SK-N-SH (cell line): ENCODE measurements around the gene USP8.

Experiments used
- EP300 ChIP-seq, 2 experiments: IDR thresholded peaks; 2 replicates each; pipeline versions ENCODE4 v1.4.0 to v1.6.1; 2012; ENCODE audit warnings: borderline replicate concordance in 1 of 2, low read depth in 1 of 2, low read length in 1 of 2
- FOXM1 ChIP-seq: IDR thresholded peaks from 2 replicates; pipeline ENCODE4 v1.4.0; 2012; ENCODE audit warnings: low read depth, mild to moderate bottlenecking
- NRF1 ChIP-seq: IDR thresholded peaks from 2 replicates; pipeline ENCODE4 v1.6.1; 2012; ENCODE audit warnings: low read depth, mild to moderate bottlenecking, low read length
- RAD21 ChIP-seq: IDR thresholded peaks from 2 replicates; pipeline ENCODE4 v1.6.1; 2012; ENCODE audit warnings: mild to moderate bottlenecking, low read length
- SIN3A ChIP-seq: IDR thresholded peaks from 2 replicates; pipeline ENCODE4 v1.6.1; 2012; ENCODE audit warnings: low read depth, mild to moderate bottlenecking, low read length, moderate library complexity, borderline replicate concordance
- SMC3 ChIP-seq: IDR thresholded peaks from 2 replicates; pipeline ENCODE4 v1.6.1; 2012; ENCODE audit warnings: low read depth, low read length, improper control_type of control experiment
- TEAD4 ChIP-seq: IDR thresholded peaks from 2 replicates; pipeline ENCODE4 v1.4.0; 2012; ENCODE audit warnings: mild to moderate bottlenecking, borderline replicate concordance; ENCODE audit not compliant: insufficient read depth
- YY1 ChIP-seq: IDR thresholded peaks from 2 replicates; pipeline ENCODE4 v1.4.0; 2012; ENCODE audit warnings: low read depth, mild to moderate bottlenecking
- TF ChIP-seq, protein P1 (sequence below): fragments of 200-600 bp; sonication (generic); IDR thresholded peaks from 2 replicates; pipeline ENCODE4 v1.6.1; 2017; ENCODE audit warnings: antibody characterized with exemption, mild to moderate bottlenecking, moderate library complexity
- TF ChIP-seq, protein P2 (sequence below): IDR thresholded peaks from 2 replicates; pipeline ENCODE4 v1.6.1; 2012; ENCODE audit warnings: mild to moderate bottlenecking, low read depth, low read length, moderate library complexity

DNA sequence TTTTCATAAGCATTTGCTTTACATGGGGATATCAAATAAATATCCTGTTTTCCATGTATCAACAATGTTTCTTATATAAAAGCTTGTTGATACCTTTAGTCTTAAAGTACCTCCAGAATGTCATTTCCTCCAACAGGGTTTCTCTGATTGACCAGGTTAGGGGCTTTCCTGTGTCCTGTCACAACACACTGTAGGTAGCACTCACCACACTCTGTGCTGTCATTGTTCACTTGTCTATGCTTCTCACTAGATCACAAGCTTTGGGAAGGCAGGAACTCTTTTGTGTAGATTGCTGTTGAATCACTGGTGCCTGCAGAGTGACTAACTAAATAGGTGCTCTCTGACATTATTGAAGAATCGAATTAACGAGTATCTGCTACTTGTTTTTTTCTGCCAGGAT is 72.5 kb downstream of the USP8 start:
- TF ChIP-seq, protein P1, sequence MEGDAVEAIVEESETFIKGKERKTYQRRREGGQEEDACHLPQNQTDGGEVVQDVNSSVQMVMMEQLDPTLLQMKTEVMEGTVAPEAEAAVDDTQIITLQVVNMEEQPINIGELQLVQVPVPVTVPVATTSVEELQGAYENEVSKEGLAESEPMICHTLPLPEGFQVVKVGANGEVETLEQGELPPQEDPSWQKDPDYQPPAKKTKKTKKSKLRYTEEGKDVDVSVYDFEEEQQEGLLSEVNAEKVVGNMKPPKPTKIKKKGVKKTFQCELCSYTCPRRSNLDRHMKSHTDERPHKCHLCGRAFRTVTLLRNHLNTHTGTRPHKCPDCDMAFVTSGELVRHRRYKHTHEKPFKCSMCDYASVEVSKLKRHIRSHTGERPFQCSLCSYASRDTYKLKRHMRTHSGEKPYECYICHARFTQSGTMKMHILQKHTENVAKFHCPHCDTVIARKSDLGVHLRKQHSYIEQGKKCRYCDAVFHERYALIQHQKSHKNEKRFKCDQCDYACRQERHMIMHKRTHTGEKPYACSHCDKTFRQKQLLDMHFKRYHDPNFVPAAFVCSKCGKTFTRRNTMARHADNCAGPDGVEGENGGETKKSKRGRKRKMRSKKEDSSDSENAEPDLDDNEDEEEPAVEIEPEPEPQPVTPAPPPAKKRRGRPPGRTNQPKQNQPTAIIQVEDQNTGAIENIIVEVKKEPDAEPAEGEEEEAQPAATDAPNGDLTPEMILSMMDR = no peak
- TF ChIP-seq SIN3A (no peak), EP300 (IDR thresholded peaks at IDR 0.05; ENCODE audit: borderline replicate concordance in 1 of 2, low read depth in 1 of 2, low read length in 1 of 2) (no peak), RAD21 (no peak), FOXM1 (no peak), NRF1 (no peak), SMC3 (no peak), YY1 (no peak), TEAD4 (no peak)
- TF ChIP-seq, protein P2, sequence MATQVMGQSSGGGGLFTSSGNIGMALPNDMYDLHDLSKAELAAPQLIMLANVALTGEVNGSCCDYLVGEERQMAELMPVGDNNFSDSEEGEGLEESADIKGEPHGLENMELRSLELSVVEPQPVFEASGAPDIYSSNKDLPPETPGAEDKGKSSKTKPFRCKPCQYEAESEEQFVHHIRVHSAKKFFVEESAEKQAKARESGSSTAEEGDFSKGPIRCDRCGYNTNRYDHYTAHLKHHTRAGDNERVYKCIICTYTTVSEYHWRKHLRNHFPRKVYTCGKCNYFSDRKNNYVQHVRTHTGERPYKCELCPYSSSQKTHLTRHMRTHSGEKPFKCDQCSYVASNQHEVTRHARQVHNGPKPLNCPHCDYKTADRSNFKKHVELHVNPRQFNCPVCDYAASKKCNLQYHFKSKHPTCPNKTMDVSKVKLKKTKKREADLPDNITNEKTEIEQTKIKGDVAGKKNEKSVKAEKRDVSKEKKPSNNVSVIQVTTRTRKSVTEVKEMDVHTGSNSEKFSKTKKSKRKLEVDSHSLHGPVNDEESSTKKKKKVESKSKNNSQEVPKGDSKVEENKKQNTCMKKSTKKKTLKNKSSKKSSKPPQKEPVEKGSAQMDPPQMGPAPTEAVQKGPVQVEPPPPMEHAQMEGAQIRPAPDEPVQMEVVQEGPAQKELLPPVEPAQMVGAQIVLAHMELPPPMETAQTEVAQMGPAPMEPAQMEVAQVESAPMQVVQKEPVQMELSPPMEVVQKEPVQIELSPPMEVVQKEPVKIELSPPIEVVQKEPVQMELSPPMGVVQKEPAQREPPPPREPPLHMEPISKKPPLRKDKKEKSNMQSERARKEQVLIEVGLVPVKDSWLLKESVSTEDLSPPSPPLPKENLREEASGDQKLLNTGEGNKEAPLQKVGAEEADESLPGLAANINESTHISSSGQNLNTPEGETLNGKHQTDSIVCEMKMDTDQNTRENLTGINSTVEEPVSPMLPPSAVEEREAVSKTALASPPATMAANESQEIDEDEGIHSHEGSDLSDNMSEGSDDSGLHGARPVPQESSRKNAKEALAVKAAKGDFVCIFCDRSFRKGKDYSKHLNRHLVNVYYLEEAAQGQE = no peak
